DOHH2 (cell line): ENCODE measurements around the gene HOXD8.

ENCODE experiments used
- CTCF ChIP-seq: fragments of 200-600 bp; sonication (generic); IDR thresholded peaks from one replicate; pipeline ENCODE4 v1.5.1; 2014; ENCODE audit warnings: antibody characterized with exemption, mild to moderate bottlenecking, low read depth, low read length; ENCODE audit not compliant: poor library complexity, severe bottlenecking
- EZH2phosphoT487 ChIP-seq: fragments of 200-600 bp; sonication (generic); IDR thresholded peaks from 2 replicates; pipeline ENCODE4 v1.6.1; 2017; ENCODE audit warnings: borderline replicate concordance, mild to moderate bottlenecking, antibody characterized with exemption, low read length, moderate library complexity, mixed read lengths

DNA sequence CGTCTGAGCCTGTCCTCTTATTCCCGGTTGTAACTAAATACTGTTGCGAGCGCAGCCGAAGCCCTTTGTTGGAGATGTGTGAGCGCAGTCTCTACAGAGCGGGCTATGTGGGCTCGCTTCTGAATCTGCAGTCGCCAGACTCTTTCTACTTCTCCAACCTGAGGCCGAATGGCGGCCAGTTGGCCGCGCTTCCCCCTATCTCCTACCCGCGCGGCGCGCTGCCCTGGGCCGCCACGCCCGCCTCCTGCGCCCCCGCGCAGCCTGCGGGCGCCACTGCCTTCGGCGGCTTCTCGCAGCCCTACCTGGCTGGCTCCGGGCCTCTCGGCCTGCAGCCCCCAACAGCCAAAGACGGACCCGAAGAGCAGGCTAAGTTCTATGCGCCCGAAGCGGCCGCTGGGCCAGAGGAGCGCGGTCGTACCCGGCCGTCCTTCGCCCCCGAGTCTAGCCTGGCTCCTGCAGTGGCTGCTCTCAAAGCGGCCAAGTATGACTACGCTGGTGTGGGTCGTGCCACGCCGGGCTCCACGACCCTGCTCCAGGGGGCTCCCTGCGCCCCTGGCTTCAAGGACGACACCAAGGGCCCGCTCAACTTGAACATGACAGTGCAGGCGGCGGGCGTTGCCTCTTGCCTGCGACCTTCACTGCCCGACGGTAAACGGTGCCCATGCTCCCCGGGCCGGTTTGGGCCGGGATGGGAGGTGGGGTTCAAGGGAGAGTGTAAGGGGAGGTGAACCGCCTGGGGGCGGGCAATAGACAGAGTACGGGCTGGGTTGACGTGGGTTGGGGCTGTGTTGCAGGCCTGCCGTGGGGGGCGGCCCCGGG, 29.6 kb upstream of the HOXD8 start, which contains the start of gene HOXD12:
- TF ChIP-seq CTCF (no peak), EZH2phosphoT487 (no peak)
